PC-9 (cell line): ENCODE data around the gene ITIH5. TPM values are rescaled to one million over a fixed set of nuclear protein-coding genes. Genes with fewer than 3 reads are reported as not detected.

Source experiments
- BruUV-seq: library from RNA; stranded (reverse); fragments of 400-500 nt; replicated peaks from 2 replicates; lab custom pipeline; 2021; lab: Mats Ljungman, UMichigan
- CTCF ChIA-PET: fragments of 300-600 bp; sonication (Branson Sonifier 250); formaldehyde crosslinking; loops from one replicate; lab custom pipeline; 2022; ENCODE audit warnings: antibody characterized with exemption; lab: Charles Lee
- POLR2A ChIA-PET: fragments of 300-600 bp; sonication (Branson Sonifier 250); formaldehyde crosslinking; loops from one replicate; lab custom pipeline; 2022; ENCODE audit warnings: antibody characterized with exemption; ENCODE audit not compliant: unreplicated experiment; lab: Charles Lee
- DNase-seq, 2 experiments: peaks; one replicate each; pipeline versions ENCODE4 v3.0.0 to v3.0.0-alpha.2; 2015 to 2022; ENCODE audit warnings: mixed read lengths in 1 of 2
- H2AFZ ChIP-seq: fragments of 200-600 bp; sonication (generic); 2 replicates; pipeline ENCODE4 v1.8.1; 2017; ENCODE audit warnings: antibody characterized with exemption
- H3F3A ChIP-seq: fragments of 200-600 bp; sonication (generic); 2 replicates; pipeline ENCODE4 v1.8.1; 2017; ENCODE audit warnings: antibody characterized with exemption, mild to moderate bottlenecking, low read depth; ENCODE audit not compliant: insufficient read depth
- H3K27ac ChIP-seq: fragments of 200-600 bp; sonication (generic); 2 replicates; pipeline ENCODE4 v1.6.1; 2016; ENCODE audit warnings: mixed run types
- H3K27me3 ChIP-seq: fragments of 200-600 bp; sonication (generic); 2 replicates; pipeline ENCODE4 v1.6.1; 2016; ENCODE audit warnings: low read depth, mixed run types; ENCODE audit not compliant: insufficient read depth
- H3K36me3 ChIP-seq: fragments of 200-600 bp; sonication (generic); 2 replicates; pipeline ENCODE4 v1.6.1; 2016; ENCODE audit warnings: low read depth, mixed run types
- H3K4me1 ChIP-seq: fragments of 200-600 bp; sonication (generic); replicated peaks from 2 replicates; pipeline ENCODE4 v1.6.1; 2016; ENCODE audit warnings: mixed run types; ENCODE audit not compliant: insufficient read depth
- H3K4me2 ChIP-seq: fragments of 200-600 bp; sonication (generic); 2 replicates; pipeline ENCODE4 v1.6.1; 2017; ENCODE audit warnings: mixed run types
- H3K4me3 ChIP-seq: fragments of 200-600 bp; sonication (generic); 2 replicates; pipeline ENCODE4 v1.6.1; 2016; ENCODE audit warnings: mixed run types
- H3K79me2 ChIP-seq: fragments of 200-600 bp; sonication (generic); 2 replicates; pipeline ENCODE4 v1.6.1; 2017; ENCODE audit warnings: low read depth, mixed run types
- H3K9me2 ChIP-seq: fragments of 200-600 bp; sonication (generic); 2 replicates; pipeline ENCODE4 v1.8.1; 2017; ENCODE audit warnings: mild to moderate bottlenecking; ENCODE audit not compliant: insufficient read depth
- H3K9me3 ChIP-seq: fragments of 200-600 bp; sonication (generic); 2 replicates; pipeline ENCODE4 v1.8.1; 2016; ENCODE audit warnings: low read depth; ENCODE audit not compliant: insufficient read depth
- H4K20me1 ChIP-seq: fragments of 200-600 bp; sonication (generic); 2 replicates; pipeline ENCODE4 v1.8.1; 2017; ENCODE audit not compliant: insufficient read depth
- EZH2 ChIP-seq: fragments of 200-600 bp; sonication (generic); IDR thresholded peaks from 2 replicates; pipeline ENCODE4 v1.8.0; 2017; ENCODE audit warnings: antibody characterized with exemption, low read depth
- intact Hi-C: fragments of 100-400 bp; cut with micrococcal nuclease; formaldehyde crosslinking; loops from one replicate; pipeline ENCODE4 v1.10.0; 2022; ENCODE audit not compliant: unreplicated experiment
- total RNA-seq: library from RNA; stranded (reverse); gene quantifications from 2 replicates; pipeline ENCODE4 v1.2.3, GENCODE V29; 2021
- TF ChIP-seq, protein P1 (sequence below): fragments of 200-600 bp; sonication (generic); conservative IDR thresholded peaks from 2 replicates; pipeline ENCODE4 v1.6.1; 2017; ENCODE audit warnings: mixed run types, antibody characterized with exemption, mild to moderate bottlenecking, moderate library complexity

The ITIH5 gene
- total RNA-seq, 1 experiment from 2014 or later = not detected

GRCh38 chr10:7707102-7707501, 40.3 kb upstream of the ITIH5 start:
- Histone ChIP-seq H3K4me3 (no peak overlapping the region), H3K4me2 (no peak overlapping the region), H3K9me2 (no peaks in the 10 kb centered on the region), H2AFZ (no peak overlapping the region), H3K27me3 (peaks cover 78% of the 10 kb centered on the region), H4K20me1 (no peaks in the 10 kb centered on the region), H3K9me3 (no peaks in the 10 kb centered on the region), H3F3A (no peaks in the 10 kb centered on the region), H3K4me1 (no peaks in the 10 kb centered on the region), H3K79me2 (no peaks in the 10 kb centered on the region), H3K27ac (no peak overlapping the region), H3K36me3 (no peaks in the 10 kb centered on the region)
- no TSS peak for BruUV-seq
- TF ChIP-seq EZH2 = no peak
- TF ChIP-seq, protein P1, sequence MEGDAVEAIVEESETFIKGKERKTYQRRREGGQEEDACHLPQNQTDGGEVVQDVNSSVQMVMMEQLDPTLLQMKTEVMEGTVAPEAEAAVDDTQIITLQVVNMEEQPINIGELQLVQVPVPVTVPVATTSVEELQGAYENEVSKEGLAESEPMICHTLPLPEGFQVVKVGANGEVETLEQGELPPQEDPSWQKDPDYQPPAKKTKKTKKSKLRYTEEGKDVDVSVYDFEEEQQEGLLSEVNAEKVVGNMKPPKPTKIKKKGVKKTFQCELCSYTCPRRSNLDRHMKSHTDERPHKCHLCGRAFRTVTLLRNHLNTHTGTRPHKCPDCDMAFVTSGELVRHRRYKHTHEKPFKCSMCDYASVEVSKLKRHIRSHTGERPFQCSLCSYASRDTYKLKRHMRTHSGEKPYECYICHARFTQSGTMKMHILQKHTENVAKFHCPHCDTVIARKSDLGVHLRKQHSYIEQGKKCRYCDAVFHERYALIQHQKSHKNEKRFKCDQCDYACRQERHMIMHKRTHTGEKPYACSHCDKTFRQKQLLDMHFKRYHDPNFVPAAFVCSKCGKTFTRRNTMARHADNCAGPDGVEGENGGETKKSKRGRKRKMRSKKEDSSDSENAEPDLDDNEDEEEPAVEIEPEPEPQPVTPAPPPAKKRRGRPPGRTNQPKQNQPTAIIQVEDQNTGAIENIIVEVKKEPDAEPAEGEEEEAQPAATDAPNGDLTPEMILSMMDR = no peak
- POLR2A ChIA-PET = no interaction called here
- CTCF ChIA-PET = no interaction called here
- no peak for DNase-seq
- intact Hi-C loops = no loop called here

GRCh38 chr10:7706534-7707073, 39.8 kb upstream of the ITIH5 start:
- ChIA-PET CTCF (no interaction called here), POLR2A (no interaction called here)
- Histone ChIP-seq H4K20me1 (no peaks in the 10 kb centered on the region), H3F3A (no peaks in the 10 kb centered on the region), H3K4me2 (no peak overlapping the region), H3K4me1 (no peaks in the 10 kb centered on the region), H3K9me3 (no peaks in the 10 kb centered on the region), H3K27ac (no peak overlapping the region), H3K9me2 (no peaks in the 10 kb centered on the region), H2AFZ (no peak overlapping the region), H3K79me2 (no peaks in the 10 kb centered on the region), H3K36me3 (no peaks in the 10 kb centered on the region), H3K27me3 (peaks cover 82% of the 10 kb centered on the region), H3K4me3 (no peak overlapping the region)
- intact Hi-C loops = no loop called here
- no peak for DNase-seq
- TF ChIP-seq, protein P1 = no peak
- TF ChIP-seq EZH2 = no peak
- BruUV-seq = no TSS peak

DNA sequence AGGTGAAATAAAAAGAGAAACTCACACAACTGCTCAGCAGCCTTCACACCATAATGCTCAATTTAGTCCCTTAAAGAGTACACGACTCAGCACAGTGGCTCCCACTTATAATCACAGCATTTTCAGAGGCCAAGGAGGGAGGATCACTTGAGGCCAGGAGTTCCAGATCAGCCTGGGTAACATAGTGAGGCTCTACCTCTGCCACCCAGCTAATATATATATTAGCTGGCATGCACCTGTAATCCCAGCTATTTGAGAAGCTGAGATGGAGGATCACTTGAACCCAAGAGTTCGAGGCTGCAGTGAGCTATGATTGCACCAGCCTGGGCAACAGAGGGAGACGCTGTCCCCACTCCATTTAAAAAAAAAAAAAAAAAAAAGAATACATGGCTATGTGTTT, 38.6 kb upstream of the ITIH5 start:
- no TSS peak for BruUV-seq
- Histone ChIP-seq H3K27me3 (peaks cover 76% of the 10 kb centered on the region), H2AFZ (no peak overlapping the region), H3K9me2 (no peaks in the 10 kb centered on the region), H4K20me1 (no peaks in the 10 kb centered on the region), H3K9me3 (no peaks in the 10 kb centered on the region), H3K27ac (no peak overlapping the region), H3K36me3 (no peaks in the 10 kb centered on the region), H3F3A (no peaks in the 10 kb centered on the region), H3K79me2 (no peaks in the 10 kb centered on the region), H3K4me1 (no peaks in the 10 kb centered on the region), H3K4me3 (no peak overlapping the region), H3K4me2 (no peak overlapping the region)
- TF ChIP-seq EZH2 = no peak
- TF ChIP-seq, protein P1 = no peak
- CTCF ChIA-PET = no interaction called here
- DNase-seq = no peak
- intact Hi-C loops = no loop called here
- POLR2A ChIA-PET = no interaction called here
